SK-N-SH (cell line): ENCODE measurements around the gene EIF5A2. TPM values are rescaled to one million over a fixed set of nuclear protein-coding genes. Genes with fewer than 3 reads are reported as not detected.

Experiments
- CTCF ChIA-PET: fragments of 300-600, 350-600 bp; formaldehyde crosslinking; extraction: SDS; loops from one replicate; lab custom pipeline; 2021; lab: Yijun Ruan, JAX
- POLR2A ChIA-PET: fragments of 350-600 bp; sonication (Branson Sonifier 250); formaldehyde crosslinking; extraction: SDS; loops from one replicate; lab custom pipeline; 2020; ENCODE audit warnings: antibody characterized with exemption, inconsistent platforms; lab: Yijun Ruan, JAX
- DNase-seq: peaks from one replicate; pipeline ENCODE4 v3.0.0; 2012
- H2AFZ ChIP-seq: fragments of 200-600 bp; sonication (generic); 2 replicates; pipeline ENCODE4 v1.8.1; 2016; ENCODE audit warnings: antibody characterized with exemption, mild to moderate bottlenecking, low read depth
- H3F3A ChIP-seq: fragments of 200-600 bp; sonication (generic); replicated peaks from 2 replicates; pipeline ENCODE3; 2016; ENCODE audit warnings: antibody characterized with exemption, mild to moderate bottlenecking; ENCODE audit not compliant: insufficient read depth
- H3K27ac ChIP-seq, 2 experiments: fragments of 200-500 bp in 1 of 2; fragments of 200-600 bp in 1 of 2; sonication (Bioruptor generic) in 1 of 2; sonication (generic), shearing (Covaris generic) in 1 of 2; 2 replicates each; pipeline versions ENCODE4 v1.5.1 to v1.6.1; 2014 to 2016; ENCODE audit warnings: low read depth in 2 of 2, inconsistent platforms in 1 of 2, low read length in 1 of 2, mild to moderate bottlenecking in 1 of 2, mixed read lengths in 1 of 2
- H3K27me3 ChIP-seq: fragments of 200-600 bp; sonication (generic), shearing (Covaris generic); 2 replicates; pipeline ENCODE4 v1.6.1; 2016; ENCODE audit warnings: mixed run types; ENCODE audit not compliant: insufficient read depth
- H3K36me3 ChIP-seq, 2 experiments: fragments of 200-500 bp in 1 of 2; fragments of 200-600 bp in 1 of 2; sonication (Bioruptor generic) in 1 of 2; sonication (generic) in 1 of 2; replicated peaks in 1 of 2; 2 replicates each; pipeline versions ENCODE3 to v1.5.1; 2014 to 2016; ENCODE audit warnings: low read length in 1 of 2, mild to moderate bottlenecking in 1 of 2; ENCODE audit not compliant: insufficient read depth in 2 of 2, control insufficient read depth in 1 of 2
- H3K4me1 ChIP-seq, 2 experiments: fragments of 200-500 bp in 1 of 2; fragments of 200-600 bp in 1 of 2; sonication (Bioruptor generic) in 1 of 2; sonication (generic), shearing (Covaris generic) in 1 of 2; 2 replicates each; pipeline versions ENCODE4 v1.5.1 to v1.6.1; 2014 to 2016; ENCODE audit warnings: low read depth in 1 of 2, low read length in 1 of 2, mixed run types in 1 of 2; ENCODE audit not compliant: insufficient read depth in 2 of 2, control insufficient read depth in 1 of 2
- H3K4me2 ChIP-seq: fragments of 200-600 bp; sonication (generic), shearing (Covaris generic); 2 replicates; pipeline ENCODE4 v1.6.1; 2017; ENCODE audit warnings: mixed run types
- H3K4me3 ChIP-seq, 2 experiments: fragments of 200-500 bp in 1 of 2; fragments of 200-600 bp in 1 of 2; sonication (Bioruptor generic) in 1 of 2; sonication (generic), shearing (Covaris generic) in 1 of 2; 2 replicates each; pipeline versions ENCODE4 v1.5.1 to v1.8.1; 2014 to 2016; ENCODE audit warnings: low read depth in 2 of 2, inconsistent platforms in 1 of 2, low read length in 1 of 2, mild to moderate bottlenecking in 1 of 2, mixed read lengths in 1 of 2, moderate library complexity in 1 of 2
- H3K79me2 ChIP-seq: fragments of 200-600 bp; sonication (generic); 2 replicates; pipeline ENCODE4 v1.8.1; 2017; ENCODE audit warnings: mild to moderate bottlenecking; ENCODE audit not compliant: insufficient read depth
- H3K9ac ChIP-seq: fragments of 200-600 bp; sonication (generic); 2 replicates; pipeline ENCODE4 v1.6.1; 2017; ENCODE audit warnings: mixed run types
- H3K9me2 ChIP-seq: fragments of 200-600 bp; sonication (generic); 2 replicates; pipeline ENCODE4 v1.6.1; 2017; ENCODE audit warnings: mixed run types
- H3K9me3 ChIP-seq: fragments of 200-600 bp; sonication (generic); 2 replicates; pipeline ENCODE4 v1.6.1; 2017; ENCODE audit warnings: mixed run types, mild to moderate bottlenecking, moderate library complexity
- H4K20me1 ChIP-seq: fragments of 200-600 bp; sonication (generic); 2 replicates; pipeline ENCODE4 v1.6.1; 2017; ENCODE audit warnings: mild to moderate bottlenecking, mixed run types; ENCODE audit not compliant: insufficient read depth
- CHD2 ChIP-seq: fragments of 150-350 bp; IDR thresholded peaks from 2 replicates; pipeline ENCODE4 v1.6.1; 2018; ENCODE audit warnings: low read length; ENCODE audit not compliant: partially characterized antibody
- ELF1 ChIP-seq: IDR thresholded peaks from 2 replicates; pipeline ENCODE4 v1.4.0; 2012
- FOSL2 ChIP-seq: IDR thresholded peaks from 2 replicates; pipeline ENCODE4 v1.4.0; 2012; ENCODE audit warnings: low read depth, mild to moderate bottlenecking, moderate library complexity, borderline replicate concordance
- FOXJ3 ChIP-seq: sonication (generic); formaldehyde crosslinking; IDR thresholded peaks from 2 replicates; pipeline ENCODE4 v1.5.1; 2020; ENCODE audit warnings: mild to moderate bottlenecking, missing genetic modification reagents
- FOXM1 ChIP-seq: IDR thresholded peaks from 2 replicates; pipeline ENCODE4 v1.4.0; 2012; ENCODE audit warnings: low read depth, mild to moderate bottlenecking
- MAX ChIP-seq: IDR thresholded peaks from 2 replicates; pipeline ENCODE4 v1.4.0; 2012; ENCODE audit warnings: low read depth
- MXI1 ChIP-seq: IDR thresholded peaks from 2 replicates; pipeline ENCODE4 v1.6.1; 2012; ENCODE audit warnings: mild to moderate bottlenecking, low read depth, low read length, improper control_type of control experiment
- NFIC ChIP-seq: IDR thresholded peaks from 2 replicates; pipeline ENCODE4 v1.4.0; 2012; ENCODE audit warnings: borderline replicate concordance
- SIN3A ChIP-seq: IDR thresholded peaks from 2 replicates; pipeline ENCODE4 v1.6.1; 2012; ENCODE audit warnings: low read depth, mild to moderate bottlenecking, low read length, moderate library complexity, borderline replicate concordance
- TAF1 ChIP-seq: IDR thresholded peaks from 2 replicates; pipeline ENCODE4 v1.6.1; 2012; ENCODE audit warnings: low read depth, mild to moderate bottlenecking, low read length, moderate library complexity, borderline replicate concordance
- TCF12 ChIP-seq: IDR thresholded peaks from 2 replicates; pipeline ENCODE4 v1.4.0; 2012
- YY1 ChIP-seq: IDR thresholded peaks from 2 replicates; pipeline ENCODE4 v1.4.0; 2012; ENCODE audit warnings: low read depth, mild to moderate bottlenecking
- WGBS: methylation state at CpG from one replicate; pipeline ENCODE4 v1.1.6; 2017; ENCODE audit warnings: low lambda C conversion rate; 5-methylcytosine and 5-hydroxymethylcytosine counted together
- polyA plus RNA-seq, 3 experiments: library from polyadenylated mRNA; depleted of rRNA; stranded (reverse); fragments of >200 nt; gene quantifications; 2 replicates each; pipeline ENCODE4 v1.2.3, GENCODE V29; 2012
- TF ChIP-seq, protein P1 (sequence below): IDR thresholded peaks from 2 replicates; pipeline ENCODE4 v1.4.0; 2012; ENCODE audit warnings: low read depth, borderline replicate concordance
- TF ChIP-seq, protein P2 (sequence below): fragments of 150-350 bp; IDR thresholded peaks from 2 replicates; pipeline ENCODE4 v1.6.1; 2017; ENCODE audit warnings: antibody characterized with exemption, low read length, low read depth, borderline replicate concordance

Gene EIF5A2
- polyA plus RNA-seq, 1 of the 3 experiments (the other 2 are of a cell fraction) = 2.7 TPM

DNA sequence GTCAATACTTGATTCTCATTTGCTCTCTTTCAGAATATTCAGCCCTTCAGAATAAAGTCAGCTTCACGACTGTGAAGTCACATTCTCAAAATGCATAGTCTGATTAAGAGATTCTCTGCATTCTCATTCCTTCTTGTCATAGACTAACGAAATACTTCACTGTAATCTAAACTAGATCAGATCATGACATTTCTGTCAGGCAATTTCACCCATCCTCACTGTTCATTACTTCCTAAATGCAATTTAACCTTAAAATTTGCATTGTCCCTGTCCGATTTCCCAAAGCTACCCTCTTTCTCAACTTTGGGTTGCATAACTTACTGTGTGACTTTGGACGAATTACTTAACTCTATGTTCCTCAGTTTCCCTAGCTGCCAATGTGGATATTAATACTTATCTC lies 44.6 kb downstream of the EIF5A2 start:
- 73% methylated on average over 4 of the region's 4 CpGs for WGBS
- no peaks in the 10 kb centered on the region for H3K27me3 ChIP-seq
- CTCF ChIA-PET = interaction anchor here (0.5 to 2.0 kb wide), 6 partner anchors 8 to 29 kb away, joined by 3 to 6 read pairs (median 4); no protein-coding TSS in a partner anchor

GRCh38 chr3:170862618-170863374 lies 45.6 kb downstream of the EIF5A2 start:
- WGBS = 94% methylated on average over 10 of the region's 10 CpGs
- Histone ChIP-seq H3K9ac (no peak overlapping the region), H3K36me3 (peaks cover 21 to 23% of the 10 kb centered on the region in 2 experiments), H3F3A (peaks cover 30% of the 10 kb centered on the region), H3K4me2 (no peak overlapping the region), H3K9me3 (no peaks in the 10 kb centered on the region), H3K27me3 (no peaks in the 10 kb centered on the region), H3K27ac (no peak overlapping the region), H3K9me2 (no peaks in the 10 kb centered on the region), H3K4me3 (no peak overlapping the region), H3K79me2 (peaks cover 3% of the 10 kb centered on the region; the same call in 1 of the 2 replicates)
- CTCF ChIA-PET = interaction anchor here (1.3 to 1.9 kb wide), 4 partner anchors 11 to 51 kb away, joined by 3 to 5 read pairs (median 4); no protein-coding TSS in a partner anchor
- POLR2A ChIA-PET = no interaction called here
- DNase-seq = no peak
- no peak for TF ChIP-seq MAX
- TF ChIP-seq FOXM1 = no peak
- TF ChIP-seq ELF1 = no peak
- no peak for TF ChIP-seq FOXJ3
- TF ChIP-seq, all 33 proteins: peak for 0
- H4K20me1 ChIP-seq = peaks cover 7% of the 10 kb centered on the region
- H2AFZ ChIP-seq = no peak overlapping the region
- H3K4me1 ChIP-seq = peaks cover 6% of the 10 kb centered on the region in 2 experiments; a peak in 3 of 4 replicates

More for the DNA sequence above, 44.6 kb downstream of the EIF5A2 start:
- Histone ChIP-seq H3K4me1 (peaks cover 11 to 13% of the 10 kb centered on the region in 2 experiments; a peak in 3 of 4 replicates), H3K36me3 (peaks cover 29 to 30% of the 10 kb centered on the region in 2 experiments), H4K20me1 (peaks cover 13% of the 10 kb centered on the region), H3K4me2 (no peak overlapping the region), H3F3A (peaks cover 38% of the 10 kb centered on the region), H3K4me3 (no peak overlapping the region), H2AFZ (no peak overlapping the region), H3K79me2 (peaks cover 13% of the 10 kb centered on the region), H3K9ac (no peak overlapping the region), H3K27ac (no peak overlapping the region)
- no peak for DNase-seq
- POLR2A ChIA-PET = no interaction called here
- TF ChIP-seq SIN3A (no peak), NFIC (no peak), CHD2 (no peak), YY1 (no peak), MXI1 (no peak), FOSL2 (no peak), TCF12 (no peak), TAF1 (no peak)
- TF ChIP-seq, protein P1, sequence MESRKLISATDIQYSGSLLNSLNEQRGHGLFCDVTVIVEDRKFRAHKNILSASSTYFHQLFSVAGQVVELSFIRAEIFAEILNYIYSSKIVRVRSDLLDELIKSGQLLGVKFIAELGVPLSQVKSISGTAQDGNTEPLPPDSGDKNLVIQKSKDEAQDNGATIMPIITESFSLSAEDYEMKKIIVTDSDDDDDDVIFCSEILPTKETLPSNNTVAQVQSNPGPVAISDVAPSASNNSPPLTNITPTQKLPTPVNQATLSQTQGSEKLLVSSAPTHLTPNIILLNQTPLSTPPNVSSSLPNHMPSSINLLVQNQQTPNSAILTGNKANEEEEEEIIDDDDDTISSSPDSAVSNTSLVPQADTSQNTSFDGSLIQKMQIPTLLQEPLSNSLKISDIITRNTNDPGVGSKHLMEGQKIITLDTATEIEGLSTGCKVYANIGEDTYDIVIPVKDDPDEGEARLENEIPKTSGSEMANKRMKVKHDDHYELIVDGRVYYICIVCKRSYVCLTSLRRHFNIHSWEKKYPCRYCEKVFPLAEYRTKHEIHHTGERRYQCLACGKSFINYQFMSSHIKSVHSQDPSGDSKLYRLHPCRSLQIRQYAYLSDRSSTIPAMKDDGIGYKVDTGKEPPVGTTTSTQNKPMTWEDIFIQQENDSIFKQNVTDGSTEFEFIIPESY = no peak
- TF ChIP-seq, protein P2, sequence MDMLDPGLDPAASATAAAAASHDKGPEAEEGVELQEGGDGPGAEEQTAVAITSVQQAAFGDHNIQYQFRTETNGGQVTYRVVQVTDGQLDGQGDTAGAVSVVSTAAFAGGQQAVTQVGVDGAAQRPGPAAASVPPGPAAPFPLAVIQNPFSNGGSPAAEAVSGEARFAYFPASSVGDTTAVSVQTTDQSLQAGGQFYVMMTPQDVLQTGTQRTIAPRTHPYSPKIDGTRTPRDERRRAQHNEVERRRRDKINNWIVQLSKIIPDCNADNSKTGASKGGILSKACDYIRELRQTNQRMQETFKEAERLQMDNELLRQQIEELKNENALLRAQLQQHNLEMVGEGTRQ = no peak
- TF ChIP-seq, all 33 proteins: peak for 0
- Histone ChIP-seq H3K9me2 (no peaks in the 10 kb centered on the region), H3K9me3 (no peaks in the 10 kb centered on the region)
